Upper lobe of left lung (tissue), 4 donors: ENCODE measurements around the gene C4orf51.
"Not testable (repeated sequence)": the region's sequence is repeated elsewhere in the genome, so short reads cannot be mapped to it uniquely, and the experiment has no call there.

Experiments
- EP300 ChIP-seq, 4 donors: sonication (generic); formaldehyde crosslinking; IDR thresholded peaks; one replicate each; pipeline ENCODE4 v1.5.1; 2017; ENCODE audit warnings: antibody characterized with exemption in 4 of 4, control low read depth in 2 of 4
- POLR2A ChIP-seq, 4 donors: fragments of 450-650 bp; IDR thresholded peaks; one replicate each; pipeline ENCODE4 v1.5.1; 2016 to 2017; ENCODE audit warnings: antibody characterized with exemption in 4 of 4, mild to moderate bottlenecking in 2 of 4
- POLR2AphosphoS5 ChIP-seq, 2 donors: sonication (generic); formaldehyde crosslinking; IDR thresholded peaks; one replicate each; pipeline ENCODE4 v1.5.1; 2017; ENCODE audit warnings: antibody characterized with exemption in 2 of 2
- TF ChIP-seq, protein P1 (sequence below), 6 experiments: fragments of 450-650 bp in 4 of 6; fragments of 200-600 bp in 2 of 6; sonication (generic) in 2 of 6; IDR thresholded peaks; one replicate each; pipeline ENCODE4 v1.5.1; 2016 to 2019; ENCODE audit warnings: antibody characterized with exemption in 6 of 6

DNA sequence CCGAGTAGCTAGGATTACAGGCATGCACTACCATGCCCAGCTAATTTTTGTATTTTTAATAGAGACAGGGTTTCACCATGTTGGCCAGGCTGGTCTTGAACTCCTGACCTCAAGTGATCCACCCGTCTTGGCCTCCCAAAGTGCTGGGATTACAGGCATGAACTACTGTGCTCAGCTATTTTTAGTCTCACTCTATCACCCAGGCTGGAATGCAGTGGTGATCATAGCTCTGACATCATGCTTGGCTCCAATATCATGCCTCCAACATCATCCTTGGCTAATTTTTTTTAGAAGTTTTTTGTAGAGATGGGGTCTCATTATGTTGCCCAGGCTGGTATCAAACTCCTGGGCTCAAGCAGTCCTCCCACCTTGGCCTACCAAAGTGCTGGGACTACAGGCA, 39.7 kb upstream of the C4orf51 start:
- TF ChIP-seq, protein P1, sequence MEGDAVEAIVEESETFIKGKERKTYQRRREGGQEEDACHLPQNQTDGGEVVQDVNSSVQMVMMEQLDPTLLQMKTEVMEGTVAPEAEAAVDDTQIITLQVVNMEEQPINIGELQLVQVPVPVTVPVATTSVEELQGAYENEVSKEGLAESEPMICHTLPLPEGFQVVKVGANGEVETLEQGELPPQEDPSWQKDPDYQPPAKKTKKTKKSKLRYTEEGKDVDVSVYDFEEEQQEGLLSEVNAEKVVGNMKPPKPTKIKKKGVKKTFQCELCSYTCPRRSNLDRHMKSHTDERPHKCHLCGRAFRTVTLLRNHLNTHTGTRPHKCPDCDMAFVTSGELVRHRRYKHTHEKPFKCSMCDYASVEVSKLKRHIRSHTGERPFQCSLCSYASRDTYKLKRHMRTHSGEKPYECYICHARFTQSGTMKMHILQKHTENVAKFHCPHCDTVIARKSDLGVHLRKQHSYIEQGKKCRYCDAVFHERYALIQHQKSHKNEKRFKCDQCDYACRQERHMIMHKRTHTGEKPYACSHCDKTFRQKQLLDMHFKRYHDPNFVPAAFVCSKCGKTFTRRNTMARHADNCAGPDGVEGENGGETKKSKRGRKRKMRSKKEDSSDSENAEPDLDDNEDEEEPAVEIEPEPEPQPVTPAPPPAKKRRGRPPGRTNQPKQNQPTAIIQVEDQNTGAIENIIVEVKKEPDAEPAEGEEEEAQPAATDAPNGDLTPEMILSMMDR (IDR thresholded peaks at IDR 0.05), result not testable (repeated sequence)
- not testable (repeated sequence) for TF ChIP-seq POLR2A, EP300, POLR2AphosphoS5 (IDR thresholded peaks at IDR 0.05)
